IPS-18c (cell line): ENCODE results near the gene CDKN2A.
"Not testable (repeated sequence)": the region's sequence is repeated elsewhere in the genome, so short reads cannot be mapped to it uniquely, and the experiment has no call there.

Source experiments
- H3K4me3 ChIP-seq: 2 replicates; pipeline ENCODE4 v1.7.0; 2013; ENCODE audit warnings: low read depth, mild to moderate bottlenecking, low read length, moderate library complexity; ENCODE audit not compliant: insufficient read depth
- H3K9me3 ChIP-seq: one replicate; pipeline ENCODE4 v1.6.1; 2013; ENCODE audit warnings: mild to moderate bottlenecking, low read length, moderate library complexity; ENCODE audit not compliant: control insufficient read depth, insufficient read depth

CDKN2A gene

GRCh38 chr9:21969011-21969940 lies 24.9 kb downstream of the CDKN2A start:
- H3K9me3 ChIP-seq: no peaks in the 10 kb centered on the region
- no peak overlapping the region for H3K4me3 ChIP-seq

GRCh38 chr9:21968331-21969010 lies 25.7 kb downstream of the CDKN2A start:
- no peaks in the 10 kb centered on the region for H3K9me3 ChIP-seq
- H3K4me3 ChIP-seq: no peak overlapping the region

GRCh38 chr9:21967702-21968101 lies 26.5 kb downstream of the CDKN2A start:
- Histone ChIP-seq H3K4me3 (no peak overlapping the region), H3K9me3 (no peaks in the 10 kb centered on the region)

GRCh38 chr9:21967169-21967568 lies 27.0 kb downstream of the CDKN2A start:
- Histone ChIP-seq H3K9me3 (no peaks in the 10 kb centered on the region), H3K4me3 (no peak overlapping the region)

- Histone ChIP-seq H3K4me3 (no peak overlapping the region), H3K9me3 (no peaks in the 10 kb centered on the region)
Measured at GRCh38 chr9:21966140-21966851, 27.9 kb downstream of the CDKN2A start.

- peak overlapping the region; percentile 21; the same call in 1 of the 2 replicates for H3K4me3 ChIP-seq
- no peaks in the 10 kb centered on the region for H3K9me3 ChIP-seq
Measured at GRCh38 chr9:21965401-21965951, 28.7 kb downstream of the CDKN2A start.

- no peaks in the 10 kb centered on the region for H3K9me3 ChIP-seq
- peak overlapping the region; percentile 21; the same call in 1 of the 2 replicates for H3K4me3 ChIP-seq
Measured at GRCh38 chr9:21964925-21965385, 29.2 kb downstream of the CDKN2A start.

GRCh38 chr9:21961569-21961968 lies 32.6 kb downstream of the CDKN2A start:
- no peak overlapping the region for H3K4me3 ChIP-seq
- no peaks in the 10 kb centered on the region for H3K9me3 ChIP-seq

- H3K4me3 ChIP-seq, H3K9me3 ChIP-seq: not testable (repeated sequence)
Measured at GRCh38 chr9:21959268-21959667, 34.9 kb downstream of the CDKN2A start.

- H3K4me3 ChIP-seq: no peak overlapping the region
- no peaks in the 10 kb centered on the region for H3K9me3 ChIP-seq
Measured at GRCh38 chr9:21958833-21959232, 35.4 kb downstream of the CDKN2A start.

- Histone ChIP-seq H3K9me3 (no peaks in the 10 kb centered on the region), H3K4me3 (no peak overlapping the region)
Measured at GRCh38 chr9:21945606-21946005, 48.6 kb downstream of the CDKN2A start.

GRCh38 chr9:21943464-21943863 lies 50.7 kb downstream of the CDKN2A start:
- Histone ChIP-seq H3K4me3 (no peak overlapping the region), H3K9me3 (no peaks in the 10 kb centered on the region)

GRCh38 chr9:21941337-21941995 lies 52.7 kb downstream of the CDKN2A start:
- Histone ChIP-seq H3K9me3 (no peaks in the 10 kb centered on the region), H3K4me3 (no peak overlapping the region)

- Histone ChIP-seq H3K9me3 (no peaks in the 10 kb centered on the region), H3K4me3 (no peak overlapping the region)
Measured at GRCh38 chr9:21936161-21936560, 58.0 kb downstream of the CDKN2A start.

- H3K4me3 ChIP-seq: no peak overlapping the region
Measured at GRCh38 chr9:21935631-21936030, 58.6 kb downstream of the CDKN2A start.

GRCh38 chr9:21933865-21934264 lies 60.3 kb downstream of the CDKN2A start:
- no peak overlapping the region for H3K4me3 ChIP-seq
- H3K9me3 ChIP-seq: no peaks in the 10 kb centered on the region

More at GRCh38 chr9:21935631-21936030, 58.6 kb downstream of the CDKN2A start:
- H3K9me3 ChIP-seq: no peaks in the 10 kb centered on the region

- no peaks in the 10 kb centered on the region for H3K9me3 ChIP-seq
- H3K4me3 ChIP-seq: no peak overlapping the region
Measured at GRCh38 chr9:21933281-21933680, 60.9 kb downstream of the CDKN2A start.
